NB4 (cell line): ENCODE measurements around the gene RNF220.

ENCODE experiments used
- POLR2A ChIP-seq: IDR thresholded peaks from 2 replicates; pipeline ENCODE4 v1.6.1; 2011; ENCODE audit warnings: mild to moderate bottlenecking; ENCODE audit not compliant: insufficient read length; ENCODE audit errors: extremely low read depth
- TF ChIP-seq, protein P1 (sequence below): IDR thresholded peaks from one replicate; pipeline ENCODE4 v1.5.1; 2012; ENCODE audit warnings: low read depth, low read length

DNA sequence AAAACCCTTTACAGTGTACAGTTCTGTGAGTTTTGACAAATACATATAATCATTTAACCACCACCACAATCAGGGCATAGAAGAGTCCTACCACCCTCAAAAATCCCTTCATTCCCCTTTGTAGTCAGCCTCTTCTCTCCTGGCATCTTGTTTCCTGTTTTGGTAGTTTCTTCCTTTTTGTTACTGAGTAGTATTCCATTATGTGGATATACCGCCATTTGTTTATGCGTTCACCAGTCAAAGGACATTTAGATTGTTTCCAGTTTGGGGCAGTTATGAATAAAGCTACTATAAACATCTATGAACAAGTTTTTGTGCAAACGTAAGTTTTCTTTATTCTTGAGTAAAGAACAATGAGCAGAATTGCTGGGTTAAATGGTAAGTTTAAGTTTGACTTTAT lies 49.6 kb downstream of the RNF220 start:
- TF ChIP-seq, protein P1, sequence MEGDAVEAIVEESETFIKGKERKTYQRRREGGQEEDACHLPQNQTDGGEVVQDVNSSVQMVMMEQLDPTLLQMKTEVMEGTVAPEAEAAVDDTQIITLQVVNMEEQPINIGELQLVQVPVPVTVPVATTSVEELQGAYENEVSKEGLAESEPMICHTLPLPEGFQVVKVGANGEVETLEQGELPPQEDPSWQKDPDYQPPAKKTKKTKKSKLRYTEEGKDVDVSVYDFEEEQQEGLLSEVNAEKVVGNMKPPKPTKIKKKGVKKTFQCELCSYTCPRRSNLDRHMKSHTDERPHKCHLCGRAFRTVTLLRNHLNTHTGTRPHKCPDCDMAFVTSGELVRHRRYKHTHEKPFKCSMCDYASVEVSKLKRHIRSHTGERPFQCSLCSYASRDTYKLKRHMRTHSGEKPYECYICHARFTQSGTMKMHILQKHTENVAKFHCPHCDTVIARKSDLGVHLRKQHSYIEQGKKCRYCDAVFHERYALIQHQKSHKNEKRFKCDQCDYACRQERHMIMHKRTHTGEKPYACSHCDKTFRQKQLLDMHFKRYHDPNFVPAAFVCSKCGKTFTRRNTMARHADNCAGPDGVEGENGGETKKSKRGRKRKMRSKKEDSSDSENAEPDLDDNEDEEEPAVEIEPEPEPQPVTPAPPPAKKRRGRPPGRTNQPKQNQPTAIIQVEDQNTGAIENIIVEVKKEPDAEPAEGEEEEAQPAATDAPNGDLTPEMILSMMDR = no peak
- no peak for TF ChIP-seq POLR2A
